Kidney tubule cell (primary cell): ENCODE results near the gene CLPSL2.
"Not testable (repeated sequence)": the region's sequence is repeated elsewhere in the genome, so short reads cannot be mapped to it uniquely, and the experiment has no call there.

Source experiments
- DNase-seq: peaks from one replicate; pipeline ENCODE4 v3.0.0-alpha.2; 2018; ENCODE audit warnings: low spot score

CLPSL2 gene

GRCh38 chr6:35776364-35777215, at the start of gene CLPSL2:
Gene CLPSL2 (plus strand): TSS chr6:35776598. CDS start chr6:35776619, 21 bp downstream.
- peak; percentile 15 for DNase-seq

DNA sequence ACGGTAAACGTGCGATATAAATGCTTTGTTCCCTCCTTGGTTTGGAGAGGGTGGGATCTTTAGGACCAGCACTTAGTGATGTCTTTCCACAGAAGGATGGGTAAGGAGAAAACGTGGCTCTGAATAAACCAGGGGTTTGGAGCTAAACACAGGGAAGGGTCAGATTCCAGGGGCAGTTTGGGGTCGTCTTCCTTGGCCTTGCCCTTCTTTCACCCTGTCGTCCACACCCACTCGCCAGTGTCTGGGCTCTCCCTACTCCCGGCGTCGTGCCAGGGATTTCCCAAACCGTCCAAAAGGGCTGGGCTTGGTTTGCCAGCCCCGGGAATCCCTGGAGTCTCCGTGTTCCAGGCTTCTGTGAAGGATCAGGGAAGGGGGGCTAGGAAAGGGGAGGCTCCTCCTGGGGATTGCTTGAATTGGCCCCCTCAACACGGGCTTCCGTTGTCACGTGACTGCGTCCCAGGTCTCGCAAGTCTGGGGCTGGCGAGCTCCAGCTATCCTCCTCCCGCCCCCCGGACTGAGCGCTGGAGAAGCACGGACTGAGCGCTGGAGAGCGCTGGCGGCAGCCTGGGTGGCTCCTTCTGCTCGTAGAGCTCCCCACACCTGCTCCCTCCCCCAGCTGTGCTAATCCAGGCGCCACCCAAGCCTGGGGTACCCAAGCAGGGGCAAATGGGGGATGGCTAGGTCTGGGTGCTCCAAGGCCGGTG, 49.0 kb upstream of the CLPSL2 start:
- peak; percentile 43 for DNase-seq

GRCh38 chr6:35727935-35728682, 48.3 kb upstream of the CLPSL2 start:
- DNase-seq = peak; percentile 93

DNA sequence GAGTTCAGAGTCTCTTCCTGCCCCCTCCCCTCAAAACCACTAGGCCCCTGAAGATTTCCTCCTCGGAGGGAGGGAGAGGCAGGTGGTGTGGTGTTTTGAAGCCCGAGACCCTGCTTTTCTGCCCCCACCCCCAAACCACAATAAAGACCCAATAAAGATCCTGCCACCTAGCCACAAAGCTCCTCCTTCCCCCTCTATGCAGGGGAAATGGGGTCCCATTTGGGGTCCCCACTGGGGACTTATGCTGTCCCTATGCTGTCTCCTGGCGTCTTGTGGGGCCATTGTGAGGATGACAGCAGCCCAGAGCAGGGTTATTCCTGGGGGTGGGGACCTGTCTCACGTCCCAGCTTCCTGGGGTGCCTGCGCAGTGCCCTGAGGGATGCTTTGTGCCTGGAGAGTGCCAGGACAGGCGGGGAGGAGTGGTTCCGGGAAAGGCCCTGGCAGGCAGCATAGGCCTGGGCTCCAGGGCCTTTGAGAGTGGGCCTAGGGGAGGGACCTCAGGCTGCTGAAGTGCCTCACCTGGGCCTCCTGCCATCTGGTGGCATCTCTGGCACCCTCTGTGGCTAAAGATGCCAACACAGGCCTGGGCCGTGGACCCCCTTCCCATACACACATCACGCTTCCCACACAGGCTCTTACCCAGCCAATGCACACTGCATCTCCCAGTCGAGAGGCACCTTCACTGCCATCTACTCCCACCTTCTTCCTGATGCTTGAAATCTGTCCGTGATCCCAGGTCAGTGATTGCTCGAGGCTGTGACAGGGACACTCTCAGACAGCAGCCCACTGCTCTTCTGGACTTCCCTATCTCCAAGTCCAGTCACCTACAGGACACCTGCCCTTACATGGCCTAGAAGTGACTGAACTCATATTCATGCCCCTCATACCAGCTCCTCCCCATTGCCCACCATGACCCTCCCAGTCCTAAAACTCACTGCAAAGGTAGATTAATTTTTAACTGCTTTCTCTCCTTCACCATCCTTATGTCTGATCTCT, 47.4 kb upstream of the CLPSL2 start:
- DNase-seq = no peak

GRCh38 chr6:35729722-35730121, 46.7 kb upstream of the CLPSL2 start:
- DNase-seq = no peak

GRCh38 chr6:35730745-35731413, 45.5 kb upstream of the CLPSL2 start:
- DNase-seq = no peak

DNA sequence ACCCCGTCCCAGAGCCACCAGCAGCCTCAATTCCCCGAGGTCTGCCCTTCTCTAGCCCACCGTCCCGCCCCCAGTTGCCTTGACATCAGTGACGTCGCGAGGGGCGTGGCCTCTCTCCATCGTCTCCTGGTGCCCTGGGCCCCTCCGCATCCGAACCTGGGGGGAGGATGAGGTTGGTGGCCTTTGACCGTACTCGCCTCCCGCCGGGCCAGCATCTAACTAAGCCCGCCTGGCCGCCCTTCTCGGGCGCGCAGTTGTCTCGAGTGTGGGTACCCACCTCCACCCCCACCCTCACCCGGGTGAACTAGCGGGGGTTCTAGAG, 45.0 kb upstream of the CLPSL2 start:
- DNase-seq = peak; percentile 63

- peak; percentile 76 for DNase-seq
These were observed 44.5 kb upstream of the CLPSL2 start for GRCh38 chr6:35731736-35732532.

- DNase-seq = no peak
These were observed 42.8 kb upstream of the CLPSL2 start for GRCh38 chr6:35733633-35734032.

- DNase-seq = not testable (repeated sequence)
These were observed 42.1 kb upstream of the CLPSL2 start for GRCh38 chr6:35734319-35734718.

DNA sequence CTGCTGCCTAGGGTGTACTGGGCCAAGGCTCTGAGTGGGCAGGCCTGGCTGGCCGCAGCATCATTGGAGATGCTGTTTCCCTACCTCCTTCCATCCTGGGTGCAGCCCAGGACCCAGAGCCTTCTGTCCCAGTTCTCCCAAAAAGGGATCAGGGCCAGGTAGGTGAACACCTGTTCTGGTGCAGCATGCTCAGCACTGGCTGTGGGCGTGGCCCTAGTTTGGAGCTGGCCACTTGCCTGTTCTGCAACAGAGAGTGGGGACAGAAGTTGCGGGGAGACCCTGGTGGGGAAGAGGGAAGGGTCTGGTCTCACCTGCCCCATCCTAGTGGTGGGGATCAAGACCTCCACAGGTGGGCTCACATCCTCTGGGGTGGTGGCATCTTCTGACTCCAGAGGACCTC, 40.9 kb upstream of the CLPSL2 start:
- DNase-seq = no peak

GRCh38 chr6:35736253-35736894, 40.0 kb upstream of the CLPSL2 start:
- peak; percentile 57 for DNase-seq

GRCh38 chr6:35736982-35737412, 39.4 kb upstream of the CLPSL2 start, which contains the start of gene ARMC12:
Gene ARMC12 (plus strand): TSS chr6:35737032. CDS start chr6:35737109, 77 bp downstream.
- no peak for DNase-seq

DNA sequence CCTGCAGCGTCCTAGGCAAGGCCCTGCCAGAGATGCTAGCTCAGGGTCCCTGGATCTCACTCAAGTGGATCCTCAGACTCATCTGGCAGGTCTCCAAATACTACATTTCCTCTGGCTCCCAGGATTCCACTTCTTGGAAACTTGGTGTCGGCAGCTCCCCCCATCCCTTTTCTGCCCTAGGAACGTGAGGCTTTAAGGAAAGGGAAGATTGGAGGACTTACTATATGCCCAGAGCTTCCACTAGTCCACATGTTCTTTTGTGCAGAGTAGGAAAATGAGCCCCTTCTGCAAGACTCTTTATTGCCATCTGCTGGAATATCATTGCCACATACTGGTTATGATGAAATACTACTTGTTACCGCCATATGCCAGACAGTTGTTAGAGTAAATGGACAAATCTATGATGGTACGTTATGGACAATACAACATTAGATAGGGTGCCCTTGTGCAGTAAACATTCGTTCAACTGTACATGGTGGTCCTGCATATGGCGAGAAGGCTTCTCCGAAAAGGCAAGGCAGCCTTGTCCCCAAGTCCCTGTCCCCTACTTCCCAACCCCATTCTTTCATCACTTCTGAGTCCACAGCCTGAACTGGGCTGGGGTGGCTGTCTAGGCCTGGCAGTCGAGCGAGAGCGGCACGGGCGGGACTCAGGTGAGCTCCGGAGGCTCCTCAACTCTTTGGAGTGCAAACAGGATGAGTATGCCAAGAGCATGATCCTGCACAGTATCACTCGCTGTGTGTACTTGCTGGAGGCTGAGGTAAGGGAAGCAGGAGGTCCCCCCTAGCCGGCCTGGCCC, 38.8 kb upstream of the CLPSL2 start:
- peak; percentile 75 for DNase-seq

GRCh38 chr6:35739645-35740524, 36.5 kb upstream of the CLPSL2 start:
- DNase-seq = no peak

DNA sequence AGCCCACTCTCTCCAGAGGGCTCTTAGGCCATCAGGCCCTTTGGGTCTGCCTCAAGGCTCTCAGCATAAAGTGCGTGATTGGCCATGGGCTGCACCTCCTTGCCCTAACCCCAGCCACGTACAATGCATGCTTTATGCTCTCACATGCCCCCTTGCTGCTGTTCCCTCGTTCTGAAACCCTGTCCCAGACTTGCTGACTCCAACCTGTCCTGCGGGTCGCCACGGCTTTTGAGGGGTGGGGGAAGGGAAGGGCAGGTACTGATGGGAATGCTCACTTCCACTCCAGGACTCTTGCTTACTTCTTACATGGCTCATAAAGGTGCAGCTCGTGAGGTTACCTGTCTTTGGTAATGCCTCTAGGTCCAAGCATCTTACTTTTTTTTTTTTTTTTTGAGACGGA, 33.6 kb upstream of the CLPSL2 start:
- DNase-seq = no peak

GRCh38 chr6:35745509-35745908, 30.9 kb upstream of the CLPSL2 start:
- DNase-seq = no peak

GRCh38 chr6:35746516-35746915, 29.9 kb upstream of the CLPSL2 start:
- DNase-seq = no peak
